NCI-H2227 (cell line): ENCODE results near the gene ATP1A4.
"Not testable (repeated sequence)": the region's sequence is repeated elsewhere in the genome, so short reads cannot be mapped to it uniquely, and the experiment has no call there.

Source experiments
- DNase-seq: peaks from one replicate; lab custom pipeline; 2025; ENCODE audit not compliant: unreplicated experiment; lab: John Stamatoyannopoulos, UW

The ATP1A4 gene

GRCh38 chr1:160123726-160124125 lies 27.7 kb upstream of the ATP1A4 start:
- DNase-seq, result no peak

- DNase-seq, result no peak
Observed at GRCh38 chr1:160124705-160125478, 26.5 kb upstream of the ATP1A4 start.

- DNase-seq, result no peak
Observed at GRCh38 chr1:160125746-160126145, 25.7 kb upstream of the ATP1A4 start.

GRCh38 chr1:160126342-160126741 lies 25.1 kb upstream of the ATP1A4 start:
- DNase-seq, result not testable (repeated sequence)

- no peak for DNase-seq
Observed at GRCh38 chr1:160127381-160127780, 24.0 kb upstream of the ATP1A4 start.

GRCh38 chr1:160127865-160128523 lies 23.4 kb upstream of the ATP1A4 start:
- DNase-seq, result no peak

- no peak for DNase-seq
Observed at GRCh38 chr1:160128636-160129035, 22.8 kb upstream of the ATP1A4 start.

GRCh38 chr1:160129046-160129445 lies 22.4 kb upstream of the ATP1A4 start:
- no peak for DNase-seq

- DNase-seq, result no peak
Observed at GRCh38 chr1:160129558-160129957, 21.8 kb upstream of the ATP1A4 start.

- no peak for DNase-seq
Observed at GRCh38 chr1:160129966-160130365, 21.4 kb upstream of the ATP1A4 start.

GRCh38 chr1:160130486-160130885 lies 20.9 kb upstream of the ATP1A4 start:
- no peak for DNase-seq

GRCh38 chr1:160130939-160131338 lies 20.5 kb upstream of the ATP1A4 start:
- DNase-seq, result no peak

- no peak for DNase-seq
Observed at GRCh38 chr1:160131803-160132565, 19.4 kb upstream of the ATP1A4 start.

GRCh38 chr1:160133990-160134770 lies 17.2 kb upstream of the ATP1A4 start:
- no peak for DNase-seq

- DNase-seq, result no peak
Observed at GRCh38 chr1:160134791-160135572, 16.4 kb upstream of the ATP1A4 start.

- DNase-seq, result no peak
Observed at GRCh38 chr1:160136121-160136925, 15.1 kb upstream of the ATP1A4 start.

- DNase-seq, result no peak
Observed at GRCh38 chr1:160136926-160137200, 14.5 kb upstream of the ATP1A4 start.

GRCh38 chr1:160137216-160137862 lies 14.1 kb upstream of the ATP1A4 start:
- no peak for DNase-seq

- DNase-seq, result no peak
Observed at GRCh38 chr1:160139840-160140239, 11.6 kb upstream of the ATP1A4 start.
